Measurements from ENCODE around the gene DYRK3.
A peak's percentile ranks its signal among the peaks of the same experiment; 100 is the strongest.

DYRK3 gene

DNA sequence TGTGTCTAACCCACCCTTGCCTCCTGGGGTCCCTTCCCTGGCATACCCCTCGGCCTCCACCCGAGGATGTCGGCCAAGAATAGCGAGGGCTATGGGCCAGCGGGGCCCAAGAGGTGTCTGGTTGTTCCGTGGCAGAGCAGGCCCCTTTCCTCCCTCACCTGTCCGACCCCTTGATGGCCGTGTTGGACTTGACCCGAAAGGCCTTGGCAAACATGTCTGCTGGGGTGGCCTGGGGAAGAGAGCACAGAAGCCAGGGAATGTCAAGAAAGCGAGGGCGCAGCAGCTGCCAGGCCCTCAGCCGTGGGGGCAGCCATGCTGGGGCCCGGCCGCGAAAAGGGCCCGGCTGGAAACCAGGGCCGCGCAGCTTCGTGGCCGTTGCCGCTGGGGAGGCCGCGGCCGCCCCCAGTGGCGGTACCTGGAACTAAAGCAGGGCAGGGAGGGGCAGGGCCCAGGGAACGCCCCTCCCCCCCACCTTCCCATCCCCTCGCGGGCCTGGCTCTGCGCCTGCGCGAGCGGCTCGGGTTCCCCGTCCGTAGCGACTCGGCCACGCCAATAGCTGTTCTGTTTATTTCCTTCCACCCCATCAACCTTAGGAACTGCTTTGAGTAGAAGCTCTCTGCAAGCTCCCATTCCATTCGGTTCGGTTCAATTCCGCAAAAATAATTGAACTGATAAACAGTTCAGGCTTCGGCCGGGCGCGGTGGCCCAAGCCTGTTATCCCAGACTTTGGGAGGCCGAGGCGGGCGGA lies 23.0 kb upstream of the DYRK3 start, which contains the start of gene EIF2D (continued):
- TF ChIP-seq ZNF2 (tag by site-specific recombination; IDR thresholded peaks at IDR 0.05) (peak; percentile 98), ZNF677 (tag by site-specific recombination; IDR thresholded peaks at IDR 0.05) (no peak), ZBTB8A (tag by site-specific recombination; IDR thresholded peaks at IDR 0.05) (peak; percentile 73), ZNF202 (tag by site-specific recombination; IDR thresholded peaks at IDR 0.05; ENCODE audit: borderline replicate concordance) (0 out of 2 replicates have a peak, but pooled peaks have one; percentile 56), ZNF239 (tag by site-specific recombination; IDR thresholded peaks at IDR 0.05) (peak; percentile 82), ZNF16 (tag by site-specific recombination; IDR thresholded peaks at IDR 0.05; ENCODE audit: low read depth) (0 out of 2 replicates have a peak, but pooled peaks have one; percentile 33), ZNF433 (tag by site-specific recombination; IDR thresholded peaks at IDR 0.05; ENCODE audit: low read depth) (no peak), GLIS1 (tag by site-specific recombination; IDR thresholded peaks at IDR 0.05) (peak; percentile 67), HOXD13 (CRISPR knock-in tag; IDR thresholded peaks at IDR 0.05; ENCODE audit: borderline replicate concordance) (peak; percentile 21; the same call in 1 of the 2 replicates), ZNF48 (tag by site-specific recombination; IDR thresholded peaks at IDR 0.05) (no peak), PRDM1 (tag by site-specific recombination; IDR thresholded peaks at IDR 0.05) (no peak), ZNF555 (tag by site-specific recombination; conservative IDR thresholded peaks at IDR 0.05) (no peak), ZNF629 (tag by site-specific recombination; IDR thresholded peaks at IDR 0.05) (peak; percentile 91), ZNF23 (tag by site-specific recombination; IDR thresholded peaks at IDR 0.05; ENCODE audit: borderline replicate concordance) (0 out of 2 replicates have a peak, but pooled peaks have one; percentile 28), ZNF341 (tag by site-specific recombination; IDR thresholded peaks at IDR 0.05; ENCODE audit: low read depth) (peak; percentile 97), WT1 (tag by site-specific recombination; IDR thresholded peaks at IDR 0.05) (peak; percentile 71), ZNF24 (tag by site-specific recombination; IDR thresholded peaks at IDR 0.05) (peak; percentile 97), ZNF169 (tag by site-specific recombination; IDR thresholded peaks at IDR 0.05) (0 out of 2 replicates have a peak, but pooled peaks have one; percentile 46), FEZF1 (tag by site-specific recombination; IDR thresholded peaks at IDR 0.05) (peak; percentile 35), KLF10 (tag by site-specific recombination; IDR thresholded peaks at IDR 0.05) (peak; percentile 86), TRIM28 (IDR thresholded peaks at IDR 0.05; ENCODE audit: borderline replicate concordance, low read length) (peak; percentile 81; the same call in 1 of the 2 replicates), ZNF133 (tag by site-specific recombination; IDR thresholded peaks at IDR 0.05) (peak; percentile 50; the same call in 1 of the 2 replicates), ZNF37A (tag by site-specific recombination; IDR thresholded peaks at IDR 0.05) (0 out of 2 replicates have a peak, but pooled peaks have one; percentile 10), ZNF311 (tag by site-specific recombination; IDR thresholded peaks at IDR 0.05; ENCODE audit: borderline replicate concordance) (no peak), ZNF211 (tag by site-specific recombination; IDR thresholded peaks at IDR 0.05; ENCODE audit: low read depth) (no peak)
- TF ChIP-seq, protein P1, sequence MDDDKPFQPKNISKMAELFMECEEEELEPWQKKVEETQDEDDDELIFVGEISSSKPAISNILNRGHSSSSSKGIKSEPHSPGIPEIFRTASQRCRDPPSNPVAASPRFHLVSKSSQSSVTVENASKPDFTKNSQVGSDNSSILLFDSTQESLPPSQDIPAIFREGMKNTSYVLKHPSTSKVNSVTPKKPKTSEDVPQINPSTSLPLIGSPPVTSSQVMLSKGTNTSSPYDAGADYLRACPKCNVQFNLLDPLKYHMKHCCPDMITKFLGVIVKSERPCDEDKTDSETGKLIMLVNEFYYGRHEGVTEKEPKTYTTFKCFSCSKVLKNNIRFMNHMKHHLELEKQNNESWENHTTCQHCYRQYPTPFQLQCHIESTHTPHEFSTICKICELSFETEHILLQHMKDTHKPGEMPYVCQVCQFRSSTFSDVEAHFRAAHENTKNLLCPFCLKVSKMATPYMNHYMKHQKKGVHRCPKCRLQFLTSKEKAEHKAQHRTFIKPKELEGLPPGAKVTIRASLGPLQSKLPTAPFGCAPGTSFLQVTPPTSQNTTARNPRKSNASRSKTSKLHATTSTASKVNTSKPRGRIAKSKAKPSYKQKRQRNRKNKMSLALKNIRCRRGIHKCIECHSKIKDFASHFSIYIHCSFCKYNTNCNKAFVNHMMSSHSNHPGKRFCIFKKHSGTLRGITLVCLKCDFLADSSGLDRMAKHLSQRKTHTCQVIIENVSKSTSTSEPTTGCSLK (tag by site-specific recombination; IDR thresholded peaks at IDR 0.05): no peak
- TF ChIP-seq, protein P2, sequence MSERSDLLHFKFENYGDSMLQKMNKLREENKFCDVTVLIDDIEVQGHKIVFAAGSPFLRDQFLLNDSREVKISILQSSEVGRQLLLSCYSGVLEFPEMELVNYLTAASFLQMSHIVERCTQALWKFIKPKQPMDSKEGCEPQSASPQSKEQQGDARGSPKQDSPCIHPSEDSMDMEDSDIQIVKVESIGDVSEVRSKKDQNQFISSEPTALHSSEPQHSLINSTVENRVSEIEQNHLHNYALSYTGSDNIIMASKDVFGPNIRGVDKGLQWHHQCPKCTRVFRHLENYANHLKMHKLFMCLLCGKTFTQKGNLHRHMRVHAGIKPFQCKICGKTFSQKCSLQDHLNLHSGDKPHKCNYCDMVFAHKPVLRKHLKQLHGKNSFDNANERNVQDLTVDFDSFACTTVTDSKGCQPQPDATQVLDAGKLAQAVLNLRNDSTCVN (tag by site-specific recombination; optimal IDR thresholded peaks at IDR 0.05): peak; percentile 75
- TF ChIP-seq, protein P3, sequence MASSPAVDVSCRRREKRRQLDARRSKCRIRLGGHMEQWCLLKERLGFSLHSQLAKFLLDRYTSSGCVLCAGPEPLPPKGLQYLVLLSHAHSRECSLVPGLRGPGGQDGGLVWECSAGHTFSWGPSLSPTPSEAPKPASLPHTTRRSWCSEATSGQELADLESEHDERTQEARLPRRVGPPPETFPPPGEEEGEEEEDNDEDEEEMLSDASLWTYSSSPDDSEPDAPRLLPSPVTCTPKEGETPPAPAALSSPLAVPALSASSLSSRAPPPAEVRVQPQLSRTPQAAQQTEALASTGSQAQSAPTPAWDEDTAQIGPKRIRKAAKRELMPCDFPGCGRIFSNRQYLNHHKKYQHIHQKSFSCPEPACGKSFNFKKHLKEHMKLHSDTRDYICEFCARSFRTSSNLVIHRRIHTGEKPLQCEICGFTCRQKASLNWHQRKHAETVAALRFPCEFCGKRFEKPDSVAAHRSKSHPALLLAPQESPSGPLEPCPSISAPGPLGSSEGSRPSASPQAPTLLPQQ (tag by site-specific recombination; IDR thresholded peaks at IDR 0.05): peak; percentile 96
- TF ChIP-seq, protein P4, sequence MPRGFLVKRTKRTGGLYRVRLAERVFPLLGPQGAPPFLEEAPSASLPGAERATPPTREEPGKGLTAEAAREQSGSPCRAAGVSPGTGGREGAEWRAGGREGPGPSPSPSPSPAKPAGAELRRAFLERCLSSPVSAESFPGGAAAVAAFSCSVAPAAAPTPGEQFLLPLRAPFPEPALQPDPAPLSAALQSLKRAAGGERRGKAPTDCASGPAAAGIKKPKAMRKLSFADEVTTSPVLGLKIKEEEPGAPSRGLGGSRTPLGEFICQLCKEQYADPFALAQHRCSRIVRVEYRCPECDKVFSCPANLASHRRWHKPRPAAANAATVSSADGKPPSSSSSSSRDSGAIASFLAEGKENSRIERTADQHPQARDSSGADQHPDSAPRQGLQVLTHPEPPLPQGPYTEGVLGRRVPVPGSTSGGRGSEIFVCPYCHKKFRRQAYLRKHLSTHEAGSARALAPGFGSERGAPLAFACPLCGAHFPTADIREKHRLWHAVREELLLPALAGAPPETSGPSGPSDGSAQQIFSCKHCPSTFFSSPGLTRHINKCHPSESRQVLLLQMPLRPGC (tag by site-specific recombination; IDR thresholded peaks at IDR 0.05): peak; percentile 90
- TF ChIP-seq, protein P5, sequence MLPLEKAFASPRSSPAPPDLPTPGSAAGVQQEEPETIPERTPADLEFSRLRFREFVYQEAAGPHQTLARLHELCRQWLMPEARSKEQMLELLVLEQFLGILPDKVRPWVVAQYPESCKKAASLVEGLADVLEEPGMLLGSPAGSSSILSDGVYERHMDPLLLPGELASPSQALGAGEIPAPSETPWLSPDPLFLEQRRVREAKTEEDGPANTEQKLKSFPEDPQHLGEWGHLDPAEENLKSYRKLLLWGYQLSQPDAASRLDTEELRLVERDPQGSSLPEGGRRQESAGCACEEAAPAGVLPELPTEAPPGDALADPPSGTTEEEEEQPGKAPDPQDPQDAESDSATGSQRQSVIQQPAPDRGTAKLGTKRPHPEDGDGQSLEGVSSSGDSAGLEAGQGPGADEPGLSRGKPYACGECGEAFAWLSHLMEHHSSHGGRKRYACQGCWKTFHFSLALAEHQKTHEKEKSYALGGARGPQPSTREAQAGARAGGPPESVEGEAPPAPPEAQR (tag by site-specific recombination; IDR thresholded peaks at IDR 0.05): peak; percentile 96
